ENCODE data around the gene TACC2.

DNA sequence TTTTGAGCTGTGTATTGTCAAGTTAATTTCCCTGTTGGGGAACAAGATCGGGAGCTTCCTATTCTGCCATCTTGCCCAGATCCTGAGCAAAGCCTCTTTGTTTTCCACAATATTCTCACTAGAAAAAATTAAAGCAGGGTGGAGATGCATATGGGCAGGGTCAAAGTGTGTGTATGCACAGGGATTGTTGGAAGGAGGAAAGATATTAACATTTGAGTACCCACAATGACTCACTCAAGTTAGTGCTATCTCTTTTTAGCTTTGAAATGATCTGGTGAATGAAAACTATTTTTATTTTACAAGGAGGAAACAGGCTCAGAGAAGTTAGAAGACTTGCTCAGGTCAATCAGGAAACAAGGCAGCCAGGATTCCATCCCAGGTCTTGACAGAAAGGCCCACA lies 275.5 kb downstream of the TACC2 start:
- TF ChIP-seq, protein P1, sequence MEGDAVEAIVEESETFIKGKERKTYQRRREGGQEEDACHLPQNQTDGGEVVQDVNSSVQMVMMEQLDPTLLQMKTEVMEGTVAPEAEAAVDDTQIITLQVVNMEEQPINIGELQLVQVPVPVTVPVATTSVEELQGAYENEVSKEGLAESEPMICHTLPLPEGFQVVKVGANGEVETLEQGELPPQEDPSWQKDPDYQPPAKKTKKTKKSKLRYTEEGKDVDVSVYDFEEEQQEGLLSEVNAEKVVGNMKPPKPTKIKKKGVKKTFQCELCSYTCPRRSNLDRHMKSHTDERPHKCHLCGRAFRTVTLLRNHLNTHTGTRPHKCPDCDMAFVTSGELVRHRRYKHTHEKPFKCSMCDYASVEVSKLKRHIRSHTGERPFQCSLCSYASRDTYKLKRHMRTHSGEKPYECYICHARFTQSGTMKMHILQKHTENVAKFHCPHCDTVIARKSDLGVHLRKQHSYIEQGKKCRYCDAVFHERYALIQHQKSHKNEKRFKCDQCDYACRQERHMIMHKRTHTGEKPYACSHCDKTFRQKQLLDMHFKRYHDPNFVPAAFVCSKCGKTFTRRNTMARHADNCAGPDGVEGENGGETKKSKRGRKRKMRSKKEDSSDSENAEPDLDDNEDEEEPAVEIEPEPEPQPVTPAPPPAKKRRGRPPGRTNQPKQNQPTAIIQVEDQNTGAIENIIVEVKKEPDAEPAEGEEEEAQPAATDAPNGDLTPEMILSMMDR (IDR thresholded peaks at IDR 0.05; ENCODE audit: insufficient read depth, low read depth, low read length): no peak
- no peak for TF ChIP-seq EZH2 (IDR thresholded peaks at IDR 0.05; ENCODE audit: insufficient read depth, low read length)

Data from astrocyte (in vitro differentiated cells and primary cell).